Measurements from ENCODE around the gene DIP2C.

The DIP2C gene

DNA sequence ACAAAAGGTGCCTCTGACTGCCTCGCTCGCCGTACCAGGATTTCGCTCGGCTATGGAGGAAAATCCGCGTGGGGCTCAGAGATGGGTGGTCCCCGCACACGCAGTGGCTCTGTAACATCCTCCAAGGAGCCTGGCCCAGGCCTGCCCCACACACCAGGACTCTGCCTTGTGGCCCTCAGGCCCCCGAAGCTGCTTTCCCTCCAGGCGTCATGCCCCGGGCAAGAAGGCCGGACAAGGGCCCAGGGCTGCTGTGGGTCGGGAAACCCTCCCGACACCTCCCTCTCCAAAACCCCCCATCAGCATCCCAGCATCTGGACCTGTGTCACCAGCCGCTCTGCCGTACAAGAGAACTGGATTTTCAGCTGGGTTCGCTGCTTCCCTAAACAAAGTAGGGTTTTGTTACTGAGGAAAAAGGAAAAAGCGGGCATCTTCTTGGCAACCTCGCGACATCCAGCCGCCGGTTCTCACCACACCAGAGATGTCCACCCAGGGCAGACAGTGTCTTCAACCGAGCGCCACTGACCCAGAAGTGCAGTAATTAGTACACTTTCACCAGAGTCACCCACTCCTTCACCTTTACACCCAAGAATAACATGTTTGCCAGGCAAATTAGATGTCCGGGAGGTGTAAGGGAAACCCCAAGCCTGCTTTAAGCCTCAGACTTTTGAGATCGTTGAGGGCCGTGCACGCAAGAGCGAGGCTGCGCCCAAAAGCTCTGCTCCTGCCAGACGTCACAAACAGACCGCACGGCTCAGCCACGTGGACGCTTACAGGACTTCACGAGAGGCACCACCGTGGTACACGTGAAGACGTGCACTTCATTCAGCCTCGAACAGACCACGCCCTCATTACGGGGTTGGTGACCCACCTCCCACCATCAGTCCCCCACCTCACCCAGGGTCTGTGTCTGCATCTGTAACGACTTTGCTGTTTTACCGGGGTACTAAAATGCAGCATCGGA is 62.2 kb downstream of the DIP2C start:
- H3K36me3 ChIP-seq (ENCODE audit: control insufficient read depth in 1 of 2, insufficient read depth in 2 of 2, low read length in 2 of 2) = peaks cover 0 to 6% of the 10 kb centered on the region in 2 experiments
- H2AK5ac ChIP-seq (ENCODE audit: low read length) = no peak overlapping the region
- no peak overlapping the region for H4K8ac ChIP-seq (ENCODE audit: low read depth, low read length)
- peaks cover 6% of the 10 kb centered on the region for H3K79me2 ChIP-seq (ENCODE audit: control insufficient read depth, insufficient read depth, low read length, poor library complexity)
- no peak overlapping the region for H4K91ac ChIP-seq (ENCODE audit: low read depth, low read length)
- no peak overlapping the region for H2AFZ ChIP-seq (ENCODE audit: insufficient read depth, low read length, poor library complexity)
- H3K4me1 ChIP-seq (ENCODE audit: control insufficient read depth in 1 of 2, insufficient read depth in 2 of 2, low read length in 2 of 2) = peaks cover 21 to 23% of the 10 kb centered on the region in 2 experiments
- no peak overlapping the region for H3K14ac ChIP-seq (ENCODE audit: low read length)
- H3K27me3 ChIP-seq (ENCODE audit: insufficient read depth, low read length) = no peaks in the 10 kb centered on the region
- H4K12ac ChIP-seq (ENCODE audit: low read depth, low read length) = no peak overlapping the region
- no CpG with 5 or more reads among the region's 46 CpGs for WGBS (ENCODE audit: extremely low coverage, insufficient coverage, insufficient read length)
- H3K4me3 ChIP-seq (ENCODE audit: low read depth, low read length) = no peak overlapping the region
- H2BK120ac ChIP-seq (ENCODE audit: insufficient read depth, low read length, poor library complexity) = no peak overlapping the region
- peak in 1 of 2 donors; percentile 38 for DNase-seq
- peaks cover 2% of the 10 kb centered on the region for H3K9me3 ChIP-seq (ENCODE audit: insufficient read depth, low read depth, low read length)
- peaks cover 14% of the 10 kb centered on the region for H3K79me1 ChIP-seq (ENCODE audit: low read length)
- no peak overlapping the region for H3K23ac ChIP-seq (ENCODE audit: low read length)
- no peak overlapping the region for H3K27ac ChIP-seq (ENCODE audit: low read depth, low read length)
- no peak overlapping the region for H2BK5ac ChIP-seq (ENCODE audit: low read depth, low read length, poor library complexity)
- no peak overlapping the region for H3K4ac ChIP-seq (ENCODE audit: low read depth, low read length)
- H2BK12ac ChIP-seq (ENCODE audit: low read length) = no peak overlapping the region
- H3K18ac ChIP-seq (ENCODE audit: low read length) = no peak overlapping the region
- H3K9ac ChIP-seq (ENCODE audit: low read length) = no peak overlapping the region
- no peak overlapping the region for H3K4me2 ChIP-seq (ENCODE audit: low read length)

DNA sequence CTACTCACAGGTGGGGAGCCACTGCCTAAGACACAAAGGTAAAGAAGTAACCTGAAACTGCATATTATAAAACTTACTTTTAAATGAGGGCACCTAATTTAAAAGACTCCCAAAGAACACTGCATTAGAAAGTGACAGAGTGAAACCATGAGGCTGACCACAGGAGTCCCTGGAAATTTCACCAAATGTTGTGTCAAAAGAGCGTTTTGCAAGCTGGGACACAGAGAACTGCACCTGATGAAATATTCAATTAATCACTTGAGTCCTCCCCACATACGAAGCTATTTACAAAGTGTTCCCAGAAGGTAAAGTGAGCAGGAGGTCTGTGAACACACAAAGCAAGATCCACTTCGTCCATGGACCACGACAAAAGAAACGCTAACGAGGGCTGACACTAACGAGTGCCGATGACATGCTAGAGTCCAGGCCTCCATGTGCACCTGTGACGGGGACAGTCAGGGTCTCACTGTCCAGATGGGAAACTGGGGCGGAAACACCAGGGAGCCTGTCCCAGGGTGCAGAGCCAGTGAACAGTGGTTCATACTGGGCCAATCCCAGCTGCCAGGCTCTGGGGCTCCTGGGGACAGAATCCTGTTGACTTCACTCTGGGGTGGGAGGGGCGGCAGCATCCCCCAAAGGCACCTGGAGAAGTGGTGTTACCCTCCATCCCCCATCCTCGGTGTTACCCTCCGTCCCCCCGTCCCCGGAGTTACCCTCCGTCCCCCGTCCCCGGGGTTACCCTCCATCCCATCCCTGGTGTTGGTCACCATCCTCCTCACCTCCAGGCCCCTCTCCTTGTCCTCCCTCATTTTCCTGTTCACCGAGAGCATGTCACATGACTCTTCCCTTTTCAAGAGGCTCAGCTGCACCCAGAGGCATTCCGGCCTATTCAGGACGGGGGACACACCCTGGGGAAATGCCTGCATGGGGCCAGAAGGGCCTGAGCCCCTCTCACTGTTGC is 63.4 kb downstream of the DIP2C start:
- Histone ChIP-seq H3K27ac (ENCODE audit: low read depth, low read length) (peak overlapping the region; percentile 81), H2BK120ac (ENCODE audit: insufficient read depth, low read length, poor library complexity) (peak overlapping the region; percentile 0), H3K36me3 (ENCODE audit: control insufficient read depth in 1 of 2, insufficient read depth in 2 of 2, low read length in 2 of 2) (peaks cover 3 to 6% of the 10 kb centered on the region in 2 experiments), H3K4me2 (ENCODE audit: low read length) (no peak overlapping the region), H3K4ac (ENCODE audit: low read depth, low read length) (no peak overlapping the region), H4K91ac (ENCODE audit: low read depth, low read length) (peak overlapping the region; percentile 29), H3K9me3 (ENCODE audit: insufficient read depth, low read depth, low read length) (peaks cover 2% of the 10 kb centered on the region), H2AFZ (ENCODE audit: insufficient read depth, low read length, poor library complexity) (no peak overlapping the region), H3K23ac (ENCODE audit: low read length) (no peak overlapping the region), H2BK12ac (ENCODE audit: low read length) (no peak overlapping the region), H4K12ac (ENCODE audit: low read depth, low read length) (no peak overlapping the region), H3K27me3 (ENCODE audit: insufficient read depth, low read length) (no peaks in the 10 kb centered on the region), H3K14ac (ENCODE audit: low read length) (no peak overlapping the region), H3K4me3 (ENCODE audit: low read depth, low read length) (no peak overlapping the region), H3K79me2 (ENCODE audit: control insufficient read depth, insufficient read depth, low read length, poor library complexity) (peaks cover 6% of the 10 kb centered on the region), H3K79me1 (ENCODE audit: low read length) (peaks cover 14% of the 10 kb centered on the region), H3K9ac (ENCODE audit: low read length) (no peak overlapping the region), H3K18ac (ENCODE audit: low read length) (peak overlapping the region; percentile 13), H3K4me1 (ENCODE audit: control insufficient read depth in 1 of 2, insufficient read depth in 2 of 2, low read length in 2 of 2) (peaks cover 21 to 23% of the 10 kb centered on the region in 2 experiments), H2AK5ac (ENCODE audit: low read length) (no peak overlapping the region), H2BK5ac (ENCODE audit: low read depth, low read length, poor library complexity) (no peak overlapping the region), H4K8ac (ENCODE audit: low read depth, low read length) (no peak overlapping the region)
- DNase-seq = no peak
- no CpG with 5 or more reads among the region's 21 CpGs for WGBS (ENCODE audit: extremely low coverage, insufficient coverage, insufficient read length)

DNA sequence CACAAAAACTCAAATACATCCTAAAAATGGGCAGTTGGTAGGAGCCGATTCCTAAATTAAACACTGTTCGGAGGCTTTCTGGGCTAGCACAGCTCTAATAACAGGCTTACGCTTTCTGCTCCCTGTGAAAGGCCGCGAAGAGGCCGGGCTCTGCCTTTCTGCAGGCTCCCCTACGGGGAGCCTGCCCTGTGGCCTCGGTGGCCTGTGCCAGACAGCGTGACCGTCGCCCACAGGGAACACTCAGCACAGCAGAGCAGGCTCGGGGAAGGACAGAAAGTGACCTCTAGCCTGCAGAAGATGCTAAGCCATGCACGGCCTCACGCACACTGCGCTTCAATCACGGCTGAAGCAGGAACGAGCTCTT is 64.2 kb downstream of the DIP2C start:
- DNase-seq = no peak
- WGBS (ENCODE audit: extremely low coverage, insufficient coverage, insufficient read length) = no CpG with 5 or more reads among the region's 17 CpGs
- Histone ChIP-seq H3K9ac (ENCODE audit: low read length) (no peak overlapping the region), H3K4me1 (ENCODE audit: control insufficient read depth in 1 of 2, insufficient read depth in 2 of 2, low read length in 2 of 2) (peaks cover 21 to 23% of the 10 kb centered on the region in 2 experiments), H3K36me3 (ENCODE audit: control insufficient read depth in 1 of 2, insufficient read depth in 2 of 2, low read length in 2 of 2) (peaks cover 3 to 6% of the 10 kb centered on the region in 2 experiments), H3K27me3 (ENCODE audit: insufficient read depth, low read length) (no peaks in the 10 kb centered on the region), H3K79me1 (ENCODE audit: low read length) (peaks cover 14% of the 10 kb centered on the region), H4K91ac (ENCODE audit: low read depth, low read length) (peak overlapping the region; percentile 29), H2BK120ac (ENCODE audit: insufficient read depth, low read length, poor library complexity) (peak overlapping the region; percentile 18), H2AFZ (ENCODE audit: insufficient read depth, low read length, poor library complexity) (no peak overlapping the region), H2AK5ac (ENCODE audit: low read length) (no peak overlapping the region), H3K27ac (ENCODE audit: low read depth, low read length) (peak overlapping the region; percentile 81), H4K8ac (ENCODE audit: low read depth, low read length) (no peak overlapping the region), H2BK12ac (ENCODE audit: low read length) (no peak overlapping the region), H3K79me2 (ENCODE audit: control insufficient read depth, insufficient read depth, low read length, poor library complexity) (peaks cover 6% of the 10 kb centered on the region), H3K4ac (ENCODE audit: low read depth, low read length) (no peak overlapping the region), H4K12ac (ENCODE audit: low read depth, low read length) (no peak overlapping the region), H3K18ac (ENCODE audit: low read length) (no peak overlapping the region), H3K4me2 (ENCODE audit: low read length) (peak overlapping the region; percentile 7), H2BK5ac (ENCODE audit: low read depth, low read length, poor library complexity) (peak overlapping the region; percentile 18), H3K23ac (ENCODE audit: low read length) (no peak overlapping the region), H3K4me3 (ENCODE audit: low read depth, low read length) (no peak overlapping the region), H3K14ac (ENCODE audit: low read length) (no peak overlapping the region), H3K9me3 (ENCODE audit: insufficient read depth, low read depth, low read length) (peaks cover 2% of the 10 kb centered on the region)

DNA sequence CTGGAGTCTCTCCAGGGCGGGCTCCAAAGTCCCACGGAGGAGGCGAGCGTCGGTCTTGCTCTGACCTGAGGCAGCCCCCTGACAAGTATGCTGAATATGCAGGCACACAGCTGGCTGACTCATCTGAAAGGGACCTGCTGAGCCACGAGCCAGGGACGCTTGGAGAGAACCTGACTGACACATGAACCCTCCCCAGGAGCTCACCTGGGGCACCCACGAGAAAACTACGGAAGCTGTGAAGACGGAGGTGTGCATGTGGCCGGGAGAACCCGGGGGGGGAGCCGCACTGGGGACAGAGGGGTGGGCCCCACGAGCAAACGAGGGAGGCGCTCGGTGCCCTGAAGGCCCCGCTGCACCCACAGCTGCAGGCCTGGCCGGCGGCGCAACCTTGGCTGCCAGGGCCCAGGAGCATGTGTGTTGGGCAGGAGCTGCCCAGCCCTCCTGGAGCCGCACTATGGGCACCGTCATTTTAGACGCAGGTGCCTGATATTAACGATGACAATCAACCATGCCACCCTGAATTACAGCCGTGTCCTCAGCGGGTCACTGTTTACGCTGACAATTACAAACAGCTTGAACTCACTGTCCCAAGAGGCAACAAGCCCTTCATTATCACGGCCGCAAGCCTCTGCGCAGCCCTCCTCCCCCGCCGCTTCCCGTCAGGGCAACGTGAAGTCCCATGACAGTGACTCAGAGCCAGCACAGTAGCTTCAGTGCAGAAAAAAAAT is 64.7 kb downstream of the DIP2C start:
- H3K79me1 ChIP-seq (ENCODE audit: low read length) = peaks cover 14% of the 10 kb centered on the region
- H2BK120ac ChIP-seq (ENCODE audit: insufficient read depth, low read length, poor library complexity) = peak overlapping the region; percentile 70
- no peak overlapping the region for H2AK5ac ChIP-seq (ENCODE audit: low read length)
- peak overlapping the region; percentile 50 for H3K4me2 ChIP-seq (ENCODE audit: low read length)
- peak overlapping the region; percentile 24 for H3K18ac ChIP-seq (ENCODE audit: low read length)
- H3K4me3 ChIP-seq (ENCODE audit: low read depth, low read length) = no peak overlapping the region
- H3K14ac ChIP-seq (ENCODE audit: low read length) = peak overlapping the region; percentile 38
- no peak overlapping the region for H2AFZ ChIP-seq (ENCODE audit: insufficient read depth, low read length, poor library complexity)
- WGBS (ENCODE audit: extremely low coverage, insufficient coverage, insufficient read length) = no CpG with 5 or more reads among the region's 35 CpGs
- no peaks in the 10 kb centered on the region for H3K27me3 ChIP-seq (ENCODE audit: insufficient read depth, low read length)
- H3K9ac ChIP-seq (ENCODE audit: low read length) = no peak overlapping the region
- peak overlapping the region; percentile 81 for H3K27ac ChIP-seq (ENCODE audit: low read depth, low read length)
- H3K4me1 ChIP-seq (ENCODE audit: control insufficient read depth in 1 of 2, insufficient read depth in 2 of 2, low read length in 2 of 2) = peaks cover 21 to 23% of the 10 kb centered on the region in 2 experiments
- H3K9me3 ChIP-seq (ENCODE audit: insufficient read depth, low read depth, low read length) = peaks cover 2% of the 10 kb centered on the region
- H3K23ac ChIP-seq (ENCODE audit: low read length) = no peak overlapping the region
- peaks cover 3 to 6% of the 10 kb centered on the region in 2 experiments for H3K36me3 ChIP-seq (ENCODE audit: control insufficient read depth in 1 of 2, insufficient read depth in 2 of 2, low read length in 2 of 2)
- DNase-seq = peak; percentile 90 to 93
- H3K4ac ChIP-seq (ENCODE audit: low read depth, low read length) = no peak overlapping the region
- peak overlapping the region; percentile 11 for H4K12ac ChIP-seq (ENCODE audit: low read depth, low read length)
- H4K8ac ChIP-seq (ENCODE audit: low read depth, low read length) = peak overlapping the region; percentile 38
- peak overlapping the region; percentile 58 for H4K91ac ChIP-seq (ENCODE audit: low read depth, low read length)
- peak overlapping the region; percentile 18 for H2BK5ac ChIP-seq (ENCODE audit: low read depth, low read length, poor library complexity)
- H3K79me2 ChIP-seq (ENCODE audit: control insufficient read depth, insufficient read depth, low read length, poor library complexity) = peaks cover 6% of the 10 kb centered on the region
- H2BK12ac ChIP-seq (ENCODE audit: low read length) = peak overlapping the region; percentile 4

Measured in trophoblast cell (in vitro differentiated cells and primary cell).